Measurements from ENCODE around the gene SLC5A3.

The SLC5A3 gene

DNA sequence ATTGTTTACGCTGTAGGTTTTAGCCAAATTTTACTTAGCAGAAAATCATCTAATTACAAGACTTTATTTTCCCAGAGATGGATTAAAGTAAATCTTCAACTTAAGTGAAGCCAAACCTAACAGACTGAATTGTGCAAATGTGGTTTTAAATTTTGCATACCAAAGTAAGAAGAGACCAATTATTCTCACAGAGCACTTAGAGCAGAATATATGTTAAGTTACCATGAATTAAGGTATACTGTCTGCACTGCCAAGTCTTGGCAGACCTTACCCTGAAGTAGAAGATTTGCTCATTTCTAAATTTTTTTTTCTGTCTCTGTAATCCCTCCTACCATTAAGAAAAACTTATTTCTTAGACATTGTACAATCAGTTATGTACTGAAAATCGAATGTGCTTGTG lies 24.1 kb downstream of the SLC5A3 start:
- no peak for DNase-seq (ENCODE audit: insufficient read length, low spot score)
- no peak for FAIRE-seq
- no peak for TF ChIP-seq CTCF (IDR thresholded peaks at IDR 0.05; ENCODE audit: insufficient read depth, missing control alignments)

DNA sequence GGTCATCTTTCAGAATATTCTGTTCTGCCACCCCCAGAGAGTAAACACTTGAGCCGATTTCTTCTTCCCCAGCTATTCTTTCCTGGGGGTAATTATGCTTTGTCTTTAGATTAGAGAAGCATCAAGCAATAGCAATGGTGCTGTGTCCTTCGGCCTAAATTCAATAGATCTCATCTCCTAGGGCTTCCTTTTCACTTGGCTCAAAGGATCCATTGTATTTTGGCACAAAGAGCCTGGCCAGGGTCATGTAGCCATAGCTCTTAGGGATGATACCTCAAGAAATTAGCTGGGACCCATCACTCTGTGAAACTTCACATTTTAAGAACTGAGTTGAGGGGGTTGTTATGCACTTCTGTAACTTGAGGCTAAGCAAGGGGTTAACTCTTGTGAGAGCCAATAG lies 27.0 kb downstream of the SLC5A3 start:
- TF ChIP-seq CTCF (IDR thresholded peaks at IDR 0.05; ENCODE audit: insufficient read depth, missing control alignments), result no peak
- DNase-seq (ENCODE audit: insufficient read length, low spot score) (no peak), FAIRE-seq (no peak)

DNA sequence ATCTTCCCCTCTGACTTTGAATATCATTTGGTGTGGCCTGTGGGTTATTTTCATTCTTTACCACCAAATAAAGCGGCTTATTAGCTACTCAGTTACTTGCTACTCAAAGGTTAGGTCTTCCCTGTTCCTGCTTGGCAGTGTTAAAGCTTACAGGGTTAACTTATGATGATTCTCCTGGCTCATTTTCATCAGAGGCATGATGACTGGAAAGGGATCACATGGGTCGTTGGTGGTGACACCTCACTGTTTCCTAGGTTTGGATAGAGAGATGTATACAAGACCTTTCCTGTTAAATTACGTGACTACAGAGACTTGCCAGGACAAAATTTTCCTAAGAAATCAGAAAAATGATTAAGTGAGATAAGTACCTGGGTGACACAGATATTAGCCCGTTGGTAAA lies 27.4 kb downstream of the SLC5A3 start:
- TF ChIP-seq CTCF (IDR thresholded peaks at IDR 0.05; ENCODE audit: insufficient read depth, missing control alignments), result no peak
- DNase-seq (ENCODE audit: insufficient read length, low spot score) (no peak), FAIRE-seq (no peak)

GRCh38 chr21:34105947-34106541 lies 32.7 kb downstream of the SLC5A3 start:
- no peak for TF ChIP-seq CTCF (IDR thresholded peaks at IDR 0.05; ENCODE audit: insufficient read depth, missing control alignments)
- no peak for DNase-seq (ENCODE audit: insufficient read length, low spot score)
- no peak for FAIRE-seq

DNA sequence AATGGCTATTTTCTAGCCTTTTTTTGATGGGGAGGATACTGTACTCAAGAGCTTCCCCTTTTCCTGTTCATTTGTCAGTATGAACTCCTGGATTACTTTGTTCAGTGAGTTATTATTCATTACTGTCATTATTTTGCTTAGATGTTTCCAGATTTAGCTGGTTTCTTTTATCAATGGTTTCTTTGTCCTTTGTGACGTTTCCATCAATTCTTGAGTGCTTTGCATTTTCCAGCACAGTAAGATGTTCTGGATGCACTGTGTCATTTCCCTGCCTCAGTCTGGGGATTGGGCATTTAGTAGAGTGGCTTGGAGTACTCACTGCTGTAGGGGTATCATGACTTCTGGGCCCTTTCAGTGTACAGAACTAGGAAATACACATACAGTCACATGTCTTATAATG lies 34.2 kb downstream of the SLC5A3 start:
- no peak for FAIRE-seq
- no peak for DNase-seq (ENCODE audit: insufficient read length, low spot score)
- no peak for TF ChIP-seq CTCF (IDR thresholded peaks at IDR 0.05; ENCODE audit: insufficient read depth, missing control alignments)

GRCh38 chr21:34109075-34109474 lies 35.7 kb downstream of the SLC5A3 start:
- no peak for TF ChIP-seq CTCF (IDR thresholded peaks at IDR 0.05; ENCODE audit: insufficient read depth, missing control alignments)
- DNase-seq (ENCODE audit: insufficient read length, low spot score), result no peak
- FAIRE-seq, result no peak

GRCh38 chr21:34110594-34111202 lies 37.3 kb downstream of the SLC5A3 start:
- no peak for DNase-seq (ENCODE audit: insufficient read length, low spot score)
- no peak for TF ChIP-seq CTCF (IDR thresholded peaks at IDR 0.05; ENCODE audit: insufficient read depth, missing control alignments)
- FAIRE-seq, result no peak
